ENCODE measurements around the gene TRMT44.
A peak's percentile ranks its signal among the peaks of the same experiment; 100 is the strongest.
"Not testable (repeated sequence)": the region's sequence is repeated elsewhere in the genome, so short reads cannot be mapped to it uniquely, and the experiment has no call there.

The TRMT44 gene

GRCh38 chr4:8407756-8408155 lies 32.8 kb upstream of the TRMT44 start:
- no peak for DNase-seq

DNA sequence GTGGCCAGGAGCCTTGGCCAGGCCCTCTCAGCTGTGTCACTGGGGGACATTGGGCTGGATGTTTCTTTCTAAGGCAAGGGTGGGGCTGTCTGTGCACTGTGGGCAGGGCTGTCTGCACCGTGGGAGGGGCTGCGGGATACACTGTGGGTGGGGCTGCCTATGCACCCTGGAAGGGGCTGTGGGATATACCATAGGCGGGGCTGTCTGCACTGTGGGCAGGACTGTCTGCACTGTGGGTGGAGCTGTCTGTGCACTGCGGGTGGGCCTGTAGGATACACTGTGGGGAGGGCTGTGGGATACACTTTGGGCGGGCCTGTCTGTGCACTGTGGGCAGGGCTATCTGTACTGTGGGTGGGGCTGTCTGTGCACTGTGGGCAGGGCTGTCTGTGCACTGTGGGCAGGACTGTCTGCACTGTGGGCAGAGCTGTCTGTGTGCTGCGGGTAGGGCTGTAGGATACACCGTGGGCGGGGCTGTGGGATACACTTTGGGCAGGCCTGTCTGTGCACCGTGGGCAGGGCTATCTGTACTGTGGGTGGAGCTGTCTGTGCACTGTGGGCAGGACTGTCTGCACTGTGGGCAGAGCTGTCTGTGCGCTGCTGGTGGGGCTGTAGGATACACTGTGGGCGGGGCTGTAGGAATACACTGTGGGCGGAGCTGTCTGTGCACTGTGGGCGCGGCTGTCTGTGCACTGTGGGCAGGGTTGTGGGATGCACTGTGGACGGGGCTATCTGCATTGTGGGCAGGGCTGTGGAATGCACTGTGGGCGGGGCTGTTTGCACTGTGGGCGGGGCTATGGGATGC lies 31.1 kb upstream of the TRMT44 start:
- DNase-seq, result peak; percentile 89

DNA sequence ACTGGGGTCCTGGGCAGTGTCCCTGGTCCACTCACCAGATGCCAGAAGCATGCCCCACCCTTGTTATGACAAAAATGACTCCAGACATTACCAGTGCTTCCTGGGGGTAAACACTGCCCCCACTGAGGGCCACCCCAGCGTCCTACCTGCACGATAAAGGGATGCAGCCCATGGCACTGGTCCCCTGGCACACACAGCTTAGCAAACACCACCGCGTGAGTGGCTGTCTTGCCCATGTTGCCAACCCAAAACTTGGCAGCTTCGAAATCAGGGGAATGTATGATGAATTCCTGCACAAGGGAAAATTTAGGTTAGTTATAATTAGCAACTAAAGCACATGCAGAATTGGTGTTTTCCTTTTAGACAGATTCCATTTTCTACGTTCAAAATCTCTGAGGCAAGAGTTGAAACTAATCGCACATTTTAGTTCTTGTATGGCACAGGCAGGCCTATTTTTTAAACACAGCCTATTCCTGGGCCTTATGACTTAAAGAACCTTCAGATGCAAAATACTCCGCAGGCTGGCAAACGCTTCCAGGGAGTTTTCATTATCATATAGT lies 30.4 kb upstream of the TRMT44 start:
- no peak for DNase-seq

DNA sequence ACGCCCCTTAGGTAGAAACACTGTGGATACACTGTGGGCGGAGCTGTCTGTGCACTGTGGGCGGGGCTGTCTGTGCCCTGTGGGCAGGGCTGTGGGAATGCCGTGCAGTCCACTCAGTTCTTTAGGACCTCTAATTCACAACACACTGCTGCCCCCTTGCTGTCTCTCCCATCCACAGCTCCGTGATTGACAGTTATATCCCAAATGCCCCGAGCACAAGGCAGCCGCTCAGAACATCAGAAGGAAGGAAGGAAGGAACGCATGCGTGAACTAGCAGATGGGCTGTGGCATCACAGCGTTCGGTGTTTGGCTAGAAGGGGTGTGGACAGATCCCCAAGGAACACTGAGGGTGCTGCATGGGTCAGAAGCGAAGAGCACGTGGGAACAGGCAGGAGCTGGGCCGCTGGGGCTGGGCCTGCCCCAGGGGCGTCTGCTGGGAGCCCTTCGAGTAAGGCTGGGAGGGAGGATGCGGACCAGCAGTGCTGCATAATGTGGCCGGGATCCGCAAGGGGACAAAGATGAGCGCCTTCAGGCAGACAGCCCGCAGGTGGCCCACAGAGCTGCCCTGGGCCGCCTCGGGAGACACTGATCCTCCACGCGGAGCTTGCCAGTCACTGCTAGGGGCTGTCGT lies 29.8 kb upstream of the TRMT44 start:
- DNase-seq, result no peak

DNA sequence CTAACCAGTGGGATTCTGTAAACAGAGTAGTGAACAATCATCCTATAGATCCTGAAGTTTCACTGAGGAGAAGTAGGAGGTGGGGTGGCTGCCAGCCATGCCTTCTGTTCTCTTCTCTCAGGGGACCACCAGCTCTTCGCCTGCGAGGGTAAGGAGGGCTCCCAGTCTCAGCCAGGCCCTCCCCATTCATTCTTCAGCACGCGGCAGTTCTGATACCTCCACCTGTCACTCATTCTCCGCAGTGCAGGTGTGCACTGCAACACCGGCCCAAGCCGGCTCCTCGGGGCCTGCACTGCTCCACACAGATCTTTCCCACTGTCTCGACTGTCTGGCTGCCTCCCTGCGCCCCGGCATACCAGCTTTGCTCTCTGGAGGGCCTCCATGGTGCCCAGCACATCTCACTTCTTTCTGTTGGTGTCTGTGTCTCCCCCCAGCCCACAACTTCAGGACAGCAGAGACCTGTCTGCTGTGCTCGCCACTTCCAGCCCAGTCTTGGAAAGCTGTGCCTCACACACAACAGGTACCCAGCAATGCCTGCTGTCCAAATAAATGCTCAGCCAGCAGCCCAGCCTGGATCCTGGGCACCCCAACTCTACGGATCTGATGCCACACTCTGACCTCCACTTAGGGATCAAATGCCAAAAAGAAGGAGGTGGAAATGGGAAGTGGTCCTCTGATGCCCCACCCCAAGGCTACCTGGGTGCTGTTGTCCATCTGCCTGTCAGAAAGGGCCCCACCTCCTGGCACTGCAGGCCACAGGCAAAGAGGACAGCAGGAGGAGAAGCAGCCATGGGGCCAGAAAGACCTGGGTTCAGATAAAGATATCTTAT lies 29.0 kb upstream of the TRMT44 start:
- no peak for DNase-seq

- no peak for DNase-seq
These were observed 28.3 kb upstream of the TRMT44 start for GRCh38 chr4:8412288-8412687.

GRCh38 chr4:8414377-8414776 lies 26.2 kb upstream of the TRMT44 start:
- peak; percentile 45 for DNase-seq

- no peak for DNase-seq
These were observed 23.4 kb upstream of the TRMT44 start for GRCh38 chr4:8417071-8417614.

- DNase-seq, result no peak
These were observed 21.1 kb upstream of the TRMT44 start for GRCh38 chr4:8419222-8420041.

DNA sequence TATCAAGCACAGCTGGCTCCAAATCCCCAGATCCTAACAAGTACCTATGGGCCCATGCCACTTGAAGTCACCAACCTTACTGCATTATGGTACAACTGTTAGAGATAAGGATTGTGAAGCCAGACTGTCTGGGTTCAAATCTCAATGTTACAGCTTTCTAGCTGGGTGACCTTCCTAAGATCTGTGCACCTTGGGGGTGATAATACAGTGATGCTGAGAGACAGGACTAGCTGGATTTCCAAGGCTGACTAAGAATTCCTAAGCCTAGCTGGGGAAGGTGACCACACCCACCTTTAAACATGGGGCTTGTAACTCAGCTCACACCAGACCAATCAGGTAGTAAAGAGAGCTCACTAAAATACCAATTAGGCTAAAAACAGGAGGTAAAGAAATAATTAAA lies 20.4 kb upstream of the TRMT44 start:
- not testable (repeated sequence) for DNase-seq

- no peak for DNase-seq
These were observed 18.2 kb upstream of the TRMT44 start for GRCh38 chr4:8422327-8422726.

GRCh38 chr4:8422786-8423185 lies 17.8 kb upstream of the TRMT44 start:
- DNase-seq, result no peak

- no peak for DNase-seq
These were observed 13.3 kb upstream of the TRMT44 start for GRCh38 chr4:8427262-8427661.

- no peak for DNase-seq
These were observed 12.8 kb upstream of the TRMT44 start for GRCh38 chr4:8427761-8428287.

GRCh38 chr4:8428288-8429097 lies 12.1 kb upstream of the TRMT44 start:
- peak; percentile 93 for DNase-seq

DNA sequence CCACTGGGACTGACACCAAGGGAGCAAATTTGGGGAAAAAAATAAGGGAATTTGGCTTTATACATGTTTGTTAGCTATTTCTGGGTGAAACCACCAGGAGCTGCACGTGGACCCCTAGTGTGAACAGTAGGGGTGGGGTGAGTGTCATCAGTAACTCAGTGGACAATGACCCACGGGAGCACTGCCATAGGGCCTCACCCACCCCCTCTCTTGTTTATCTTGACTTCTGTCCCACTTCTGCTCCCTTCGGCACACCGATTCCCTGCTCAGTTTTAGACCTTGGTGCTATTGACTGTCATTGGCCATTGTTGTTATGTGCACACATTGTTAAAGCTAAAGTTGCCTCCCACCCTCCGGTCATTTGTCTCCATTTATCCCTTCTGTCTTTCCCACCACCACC lies 9.0 kb upstream of the TRMT44 start:
- no peak for DNase-seq

- no peak for DNase-seq
These were observed 7.4 kb upstream of the TRMT44 start for GRCh38 chr4:8433136-8433535.

DNA sequence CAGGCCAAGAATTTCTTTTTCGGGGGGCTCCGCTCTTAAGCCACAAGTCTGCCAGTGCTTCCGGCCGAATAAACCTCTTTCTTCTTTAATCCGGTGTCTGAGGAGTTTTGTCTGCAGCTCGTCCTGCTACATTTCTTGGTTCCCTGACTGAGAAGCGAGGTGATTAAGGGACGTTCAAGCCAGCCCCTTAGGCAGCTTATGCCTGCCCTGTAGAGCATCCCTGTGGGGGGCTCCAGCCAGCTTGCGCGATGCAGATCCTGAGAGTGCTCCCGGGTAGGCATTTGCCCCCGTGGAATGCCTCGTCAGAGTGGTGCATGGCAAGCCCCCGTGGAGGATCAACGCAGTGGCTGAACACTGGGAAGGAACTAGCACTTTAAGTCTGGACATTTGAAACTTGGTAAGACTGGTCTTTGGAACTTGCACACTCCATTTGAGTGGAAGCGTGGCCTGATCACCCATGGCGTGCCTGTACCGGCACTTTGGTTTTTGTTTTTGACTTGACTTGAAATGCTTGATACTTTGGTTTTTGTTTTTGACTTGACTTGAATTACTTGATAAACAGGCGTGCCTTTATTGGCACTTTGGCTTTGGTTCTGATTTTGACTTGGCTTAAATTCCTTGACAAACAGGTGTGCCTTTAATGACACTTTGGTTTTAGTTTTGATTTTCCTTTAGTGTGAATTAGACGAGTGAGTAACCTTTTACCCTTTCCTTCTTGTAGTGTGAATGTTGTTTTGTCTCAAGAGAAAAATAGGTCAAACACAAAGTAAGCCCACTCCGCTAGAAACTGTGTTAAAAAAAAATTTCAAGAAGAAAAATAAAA lies 6.1 kb upstream of the TRMT44 start:
- DNase-seq, result no peak

- peak; percentile 51 for DNase-seq
These were observed 4.9 kb upstream of the TRMT44 start for GRCh38 chr4:8435656-8436121.

DNA sequence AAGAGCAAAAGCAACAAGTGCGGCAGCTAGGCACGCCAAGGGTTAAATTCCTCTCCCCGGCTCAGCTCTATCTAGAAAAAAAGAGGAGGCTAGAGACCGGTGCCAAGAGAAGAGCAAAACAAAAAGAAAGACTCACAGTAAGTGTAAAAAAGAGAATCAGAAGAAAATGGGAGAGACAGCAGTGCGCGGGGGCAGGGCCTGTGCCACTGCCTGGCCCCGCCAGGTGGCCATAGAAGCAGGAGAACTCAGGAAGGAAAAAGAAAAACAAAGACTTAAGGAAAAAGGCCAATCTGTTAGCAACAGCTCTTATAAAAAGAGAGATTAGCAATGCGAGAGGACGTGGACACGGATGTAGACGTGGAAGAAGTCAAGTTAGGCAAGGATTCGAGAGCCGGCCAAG lies 3.3 kb upstream of the TRMT44 start:
- DNase-seq, result no peak

All from CD4-positive, alpha-beta T cell treated with Interleukin-17A for 1 hour (primary cell).